Neural progenitor cell (in vitro differentiated cells): ENCODE data around the gene SYTL3.

ENCODE experiments used
- CTCF ChIP-seq: fragments of 200-600 bp; sonication (generic); IDR thresholded peaks from 2 replicates; pipeline ENCODE4 v1.5.1; 2017; ENCODE audit warnings: antibody characterized with exemption, mild to moderate bottlenecking
- EZH2phosphoT487 ChIP-seq: fragments of 200-600 bp; sonication (generic); IDR thresholded peaks from 2 replicates; pipeline ENCODE4 v1.6.1; 2017; ENCODE audit warnings: antibody characterized with exemption

- no peak for TF ChIP-seq CTCF
- no peak for TF ChIP-seq EZH2phosphoT487
These were observed 15.5 kb downstream of the SYTL3 start for GRCh38 chr6:158665332-158665731.
